Right lobe of liver (tissue), 6 donors: Measurements from ENCODE around the gene KCNMA1. TPM values are rescaled to one million over a fixed set of nuclear protein-coding genes. Genes with fewer than 3 reads are reported as not detected.
"Not testable (repeated sequence)": the region's sequence is repeated elsewhere in the genome, so short reads cannot be mapped to it uniquely, and the experiment has no call there.

ENCODE experiments used
- ATAC-seq, 4 donors: fragments of 200-7000 bp; cut with Tn5 transposase; one replicate each; pipeline ENCODE4 v1.9.1; 2020; ENCODE audit warnings: mild to moderate bottlenecking in 4 of 4, moderate library complexity in 4 of 4
- DNase-seq, 3 donors: peaks; one replicate each; pipeline ENCODE4 v3.0.0-alpha.2; 2020
- H3K27ac ChIP-seq, 3 donors: fragments of 200-600 bp; one replicate each; pipeline ENCODE4 v1.8.0; 2022
- H3K27me3 ChIP-seq, 2 donors: fragments of 200-600 bp; one replicate each; pipeline ENCODE4 v1.8.0; 2022
- H3K36me3 ChIP-seq, 4 donors: fragments of 200-600 bp; sonication (generic) in 1 of 4; one replicate each; pipeline versions ENCODE4 v1.5.1 to v1.8.0; 2017 to 2022; ENCODE audit warnings: control low read depth in 1 of 4
- H3K4me1 ChIP-seq, 4 donors: fragments of 200-600 bp; sonication (generic) in 1 of 4; one replicate each; pipeline versions ENCODE4 v1.5.1 to v1.8.0; 2017 to 2022; ENCODE audit warnings: control low read depth in 1 of 4
- H3K4me3 ChIP-seq, 3 donors: fragments of 200-600 bp; one replicate each; pipeline ENCODE4 v1.8.0; 2022
- H3K9me3 ChIP-seq, 4 donors: fragments of 200-600 bp; sonication (generic) in 1 of 4; one replicate each; pipeline versions ENCODE4 v1.5.1 to v1.8.0; 2017 to 2022; ENCODE audit warnings: control low read depth in 1 of 4
- POLR2A ChIP-seq: fragments of 450-650 bp; IDR thresholded peaks from one replicate; pipeline ENCODE4 v1.6.1; 2017; ENCODE audit warnings: antibody characterized with exemption, mild to moderate bottlenecking
- WGBS: methylation state at CpG from one replicate; pipeline ENCODE4 v1.1.6; 2018; ENCODE audit warnings: low coverage, low lambda C conversion rate; ENCODE audit not compliant: insufficient coverage; ENCODE audit errors: missing lambda C conversion rate; 5-methylcytosine and 5-hydroxymethylcytosine counted together
- intact Hi-C, 2 donors: fragments of 100-400 bp; cut with DNase I; formaldehyde crosslinking; loops; one replicate each; pipeline versions ENCODE4 v1.11.2 to v1.14.1; 2022
- total RNA-seq, 6 experiments: library from RNA; depleted of rRNA in 2 of 6; stranded (reverse); fragments of >200 nt in 2 of 6; fragmentation: NEBNext Ultra II Directional in 3 of 6; extraction: Animal tissue kit (Norgen Biotek cat#: 25700) in 3 of 6; gene quantifications; one replicate each; pipeline versions ENCODE4 v1.1.0 to v1.2.4, GENCODE V29; 2016 to 2023
- TF ChIP-seq, protein P1 (sequence below), 4 donors: fragments of 200-600 bp in 3 of 4; fragments of 450-650 bp in 1 of 4; IDR thresholded peaks; one replicate each; pipeline versions ENCODE4 v1.5.1 to v1.8.0; 2016 to 2022; ENCODE audit warnings: antibody characterized with exemption in 4 of 4, mild to moderate bottlenecking in 2 of 4
- donor health status: DM: no; HTN: yes; CAD: no.
- donor health status: DM: no; HTN: no; CAD: no.
- donor health status: DM: no; HTN: no; CAD: no.
- donor health status: DM: no; HTN: yes; CAD: no.
- donor health status: DM: no; HTN: yes; CAD: no.

The KCNMA1 gene
- total RNA-seq, 6 experiments from 2014 or later = 5.7 to 48.0 (median 15.1) TPM

DNA sequence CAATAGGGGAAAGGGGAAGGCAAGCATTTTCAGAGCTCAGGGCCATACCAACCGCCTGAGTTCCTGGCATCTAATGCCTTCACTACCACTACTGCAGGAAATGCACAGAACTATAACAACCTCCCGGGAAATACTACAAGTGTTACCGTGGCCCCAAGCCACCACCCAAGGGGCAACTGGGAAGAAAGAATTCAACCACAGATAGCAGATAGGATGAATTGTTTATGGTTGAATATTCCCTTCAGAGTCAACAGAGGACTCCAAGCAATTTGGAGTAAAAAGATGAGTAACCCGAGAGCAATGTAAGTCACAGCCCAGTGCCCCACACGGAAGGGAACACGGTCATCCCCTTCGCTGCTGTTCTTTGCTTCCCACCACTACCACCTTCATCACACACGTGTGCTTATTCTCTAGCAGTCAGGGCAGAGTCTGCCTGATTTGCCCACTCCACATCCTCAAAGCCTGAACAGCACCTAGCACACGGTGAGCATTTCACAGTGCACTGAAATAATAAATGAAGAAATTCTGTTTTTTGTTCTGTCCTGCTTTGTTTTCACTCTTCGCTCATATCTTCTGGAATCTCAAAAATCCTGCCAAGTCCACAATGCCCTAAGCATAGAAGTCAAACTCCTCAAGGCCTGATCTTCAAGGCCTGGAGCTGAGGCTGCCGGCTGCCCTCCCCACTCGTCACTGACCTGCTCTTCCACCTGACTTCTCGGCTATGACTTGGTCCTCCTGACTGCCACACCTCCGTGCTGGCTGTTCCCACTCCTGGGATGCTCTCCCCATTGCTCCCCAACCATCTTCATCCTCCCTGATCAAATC lies 221.1 kb downstream of the KCNMA1 start:
- Histone ChIP-seq H3K36me3 (no peaks in the 10 kb centered on the region), H3K4me1 (no peaks in the 10 kb centered on the region), H3K27ac (no peak overlapping the region), H3K4me3 (no peak overlapping the region), H3K27me3 (no peaks in the 10 kb centered on the region), H3K9me3 (no peaks in the 10 kb centered on the region)
- intact Hi-C loops = no loop called here
- 82% methylated on average over 11 of the region's 14 CpGs for WGBS
- TF ChIP-seq, protein P1, sequence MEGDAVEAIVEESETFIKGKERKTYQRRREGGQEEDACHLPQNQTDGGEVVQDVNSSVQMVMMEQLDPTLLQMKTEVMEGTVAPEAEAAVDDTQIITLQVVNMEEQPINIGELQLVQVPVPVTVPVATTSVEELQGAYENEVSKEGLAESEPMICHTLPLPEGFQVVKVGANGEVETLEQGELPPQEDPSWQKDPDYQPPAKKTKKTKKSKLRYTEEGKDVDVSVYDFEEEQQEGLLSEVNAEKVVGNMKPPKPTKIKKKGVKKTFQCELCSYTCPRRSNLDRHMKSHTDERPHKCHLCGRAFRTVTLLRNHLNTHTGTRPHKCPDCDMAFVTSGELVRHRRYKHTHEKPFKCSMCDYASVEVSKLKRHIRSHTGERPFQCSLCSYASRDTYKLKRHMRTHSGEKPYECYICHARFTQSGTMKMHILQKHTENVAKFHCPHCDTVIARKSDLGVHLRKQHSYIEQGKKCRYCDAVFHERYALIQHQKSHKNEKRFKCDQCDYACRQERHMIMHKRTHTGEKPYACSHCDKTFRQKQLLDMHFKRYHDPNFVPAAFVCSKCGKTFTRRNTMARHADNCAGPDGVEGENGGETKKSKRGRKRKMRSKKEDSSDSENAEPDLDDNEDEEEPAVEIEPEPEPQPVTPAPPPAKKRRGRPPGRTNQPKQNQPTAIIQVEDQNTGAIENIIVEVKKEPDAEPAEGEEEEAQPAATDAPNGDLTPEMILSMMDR (IDR thresholded peaks at IDR 0.05) = no peak
- no peak for TF ChIP-seq POLR2A
- ATAC-seq (no peak), DNase-seq (no peak)

DNA sequence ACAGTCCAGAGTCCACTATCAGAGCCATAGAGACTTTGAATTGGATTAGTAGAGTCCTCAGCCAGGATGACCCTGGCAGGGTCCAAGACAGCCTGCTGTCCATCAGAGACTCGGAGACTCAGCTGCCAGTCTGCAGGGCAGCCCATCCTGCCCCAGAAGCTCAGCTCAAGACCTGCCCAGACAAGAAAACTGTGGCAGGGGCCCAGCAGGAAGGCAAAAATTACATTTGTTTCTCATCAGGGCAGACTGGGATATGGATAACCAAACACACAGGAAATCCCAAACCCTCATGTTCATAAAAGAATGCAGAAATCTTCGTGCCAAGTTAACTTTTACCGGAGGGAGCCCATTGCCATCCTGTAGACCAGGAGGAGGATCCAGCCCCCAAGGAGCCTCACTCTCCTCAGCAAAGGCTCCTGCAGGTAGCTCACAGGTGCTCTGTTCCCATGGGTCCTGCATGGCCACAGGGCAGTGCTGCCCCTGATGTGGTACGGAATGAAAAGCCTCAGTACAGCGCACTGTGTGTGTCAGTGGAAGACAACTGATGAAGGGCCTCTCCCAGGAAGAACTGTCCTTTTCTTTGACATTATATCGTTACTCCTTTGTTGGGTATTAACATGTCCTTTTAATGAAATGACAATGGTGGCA lies 222.2 kb downstream of the KCNMA1 start:
- TF ChIP-seq, protein P1 (IDR thresholded peaks at IDR 0.05) = no peak
- no peak for TF ChIP-seq POLR2A
- no peak overlapping the region for H3K27ac ChIP-seq
- ATAC-seq (no peak), DNase-seq (no peak)
- H3K4me3 ChIP-seq = no peak overlapping the region
- H3K4me1 ChIP-seq = no peaks in the 10 kb centered on the region
- H3K36me3 ChIP-seq = no peaks in the 10 kb centered on the region
- no peaks in the 10 kb centered on the region for H3K9me3 ChIP-seq
- 83% methylated on average over 3 of the region's 6 CpGs for WGBS
- intact Hi-C loops = no loop called here
- no peaks in the 10 kb centered on the region for H3K27me3 ChIP-seq

- DNase-seq = no peak
- H3K36me3 ChIP-seq = no peaks in the 10 kb centered on the region
- H3K27me3 ChIP-seq = no peaks in the 10 kb centered on the region
- H3K27ac ChIP-seq = no peak overlapping the region
- intact Hi-C loops = no loop called here
- H3K4me3 ChIP-seq = no peak overlapping the region
- 63% methylated on average over 7 of the region's 7 CpGs for WGBS
- H3K9me3 ChIP-seq = no peaks in the 10 kb centered on the region
- ATAC-seq = no peak
- no peaks in the 10 kb centered on the region for H3K4me1 ChIP-seq
- TF ChIP-seq, protein P1 (IDR thresholded peaks at IDR 0.05) = no peak
- no peak for TF ChIP-seq POLR2A
Observed at GRCh38 chr10:77413231-77413630, 224.4 kb downstream of the KCNMA1 start.

GRCh38 chr10:77412573-77413133 lies 225.0 kb downstream of the KCNMA1 start:
- H3K9me3 ChIP-seq, H3K4me1 ChIP-seq, H3K36me3 ChIP-seq, ATAC-seq, H3K27me3 ChIP-seq, H3K27ac ChIP-seq, intact Hi-C loops, DNase-seq, H3K4me3 ChIP-seq: not testable (repeated sequence)
- 73% methylated on average over 8 of the region's 8 CpGs for WGBS

DNA sequence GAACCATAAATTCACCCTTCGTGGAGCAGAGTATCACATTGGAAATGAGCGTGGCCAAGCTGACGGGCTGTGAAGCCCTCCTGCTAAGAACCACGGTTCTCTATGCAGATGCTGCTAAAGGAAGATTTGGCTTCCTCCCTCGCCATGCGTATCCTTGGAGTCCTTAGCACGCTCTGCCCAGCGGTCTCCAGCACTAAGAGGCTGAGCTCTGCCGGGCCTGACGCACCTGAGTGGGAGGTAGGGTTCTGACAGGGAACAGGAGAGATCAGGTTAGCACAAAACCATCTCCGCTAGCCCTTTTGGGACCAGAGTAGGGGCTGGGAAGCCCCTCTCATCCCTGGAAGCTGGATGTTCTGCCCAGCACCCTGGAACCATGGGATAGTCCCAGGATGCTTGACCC lies 225.8 kb downstream of the KCNMA1 start:
- Histone ChIP-seq H3K27me3 (no peaks in the 10 kb centered on the region), H3K27ac (no peak overlapping the region), H3K36me3 (no peaks in the 10 kb centered on the region), H3K4me1 (no peaks in the 10 kb centered on the region), H3K9me3 (no peaks in the 10 kb centered on the region), H3K4me3 (no peak overlapping the region)
- WGBS = no CpG with 5 or more reads among the region's 11 CpGs
- ATAC-seq = no peak
- no peak for DNase-seq
- intact Hi-C loops = no loop called here
- no peak for TF ChIP-seq POLR2A
- TF ChIP-seq, protein P1 (IDR thresholded peaks at IDR 0.05) = no peak
